GM23248 (cell line): ENCODE data around the gene HEPHL1.

Experiments
- EZH2 ChIP-seq: fragments of 200-600 bp; sonication (generic); IDR thresholded peaks from 2 replicates; pipeline ENCODE4 v1.6.1; 2018; ENCODE audit warnings: antibody characterized with exemption, mild to moderate bottlenecking; ENCODE audit not compliant: insufficient read depth, poor library complexity, severe bottlenecking
- EZH2phosphoT487 ChIP-seq: fragments of 200-600 bp; sonication (generic); IDR thresholded peaks from 2 replicates; pipeline ENCODE4 v1.6.1; 2018; ENCODE audit warnings: antibody characterized with exemption, moderate library complexity, mild to moderate bottlenecking, low read depth; ENCODE audit not compliant: insufficient read depth

- no peak for TF ChIP-seq EZH2
- no peak for TF ChIP-seq EZH2phosphoT487
Observed at GRCh38 chr11:94149431-94150017, 128.4 kb downstream of the HEPHL1 start.
